Activated CD8-positive, alpha-beta T cell treated with anti-CD3 and anti-CD28 coated beads for 36 hours (primary cell): ENCODE data around the gene REN. TPM values are rescaled to one million over a fixed set of nuclear protein-coding genes. Genes with fewer than 3 reads are reported as not detected.

Experiments used
- ATAC-seq: fragments of 200-7000 bp; cut with Tn5 transposase; one replicate; pipeline ENCODE4 v1.10.0; 2021; ENCODE audit warnings: mild to moderate bottlenecking, moderate library complexity
- CTCF ChIA-PET: fragments of 350-600 bp; sonication (Branson Sonifier 250); formaldehyde crosslinking; loops from one replicate; lab custom pipeline; 2021; ENCODE audit warnings: antibody characterized with exemption; lab: Charles Lee
- POLR2A ChIA-PET: fragments of 350-600 bp; sonication (Branson Sonifier 250); formaldehyde crosslinking; loops from one replicate; lab custom pipeline; 2021; ENCODE audit warnings: antibody characterized with exemption; lab: Charles Lee
- DNase-seq: peaks from one replicate; pipeline ENCODE4 v3.0.0-alpha.2; 2020
- H3K27ac Mint-ChIP-seq: one replicate; pipeline ENCODE4 v1.8.0; 2021; ENCODE audit warnings: mild to moderate bottlenecking, mixed read lengths
- H3K27me3 Mint-ChIP-seq: one replicate; pipeline ENCODE4 v1.8.0; 2021; ENCODE audit warnings: mixed read lengths
- H3K36me3 Mint-ChIP-seq: one replicate; pipeline ENCODE4 v1.8.0; 2021; ENCODE audit warnings: low read depth, mixed read lengths
- H3K4me1 Mint-ChIP-seq: one replicate; pipeline ENCODE4 v1.8.0; 2021; ENCODE audit warnings: low read depth, mixed read lengths
- H3K4me3 Mint-ChIP-seq: one replicate; pipeline ENCODE4 v1.8.0; 2021; ENCODE audit warnings: mild to moderate bottlenecking, moderate library complexity, mixed read lengths
- H3K9me3 Mint-ChIP-seq: one replicate; pipeline ENCODE4 v1.8.0; 2021; ENCODE audit warnings: mixed read lengths
- intact Hi-C: fragments of 100-400 bp; cut with micrococcal nuclease; formaldehyde crosslinking; loops from one replicate; pipeline ENCODE4 v1.10.0; 2022
- total RNA-seq, 2 experiments: library from RNA; stranded (reverse); gene quantifications; one replicate each; pipeline ENCODE4 v1.2.3, GENCODE V29; 2021
- TF ChIP-seq, protein P1 (sequence below): fragments of 200-600 bp; IDR thresholded peaks from one replicate; pipeline ENCODE4 v1.8.0; 2022; ENCODE audit warnings: antibody characterized with exemption, mild to moderate bottlenecking

The REN gene
- total RNA-seq, 2 experiments from 2014 or later, result not detected

DNA sequence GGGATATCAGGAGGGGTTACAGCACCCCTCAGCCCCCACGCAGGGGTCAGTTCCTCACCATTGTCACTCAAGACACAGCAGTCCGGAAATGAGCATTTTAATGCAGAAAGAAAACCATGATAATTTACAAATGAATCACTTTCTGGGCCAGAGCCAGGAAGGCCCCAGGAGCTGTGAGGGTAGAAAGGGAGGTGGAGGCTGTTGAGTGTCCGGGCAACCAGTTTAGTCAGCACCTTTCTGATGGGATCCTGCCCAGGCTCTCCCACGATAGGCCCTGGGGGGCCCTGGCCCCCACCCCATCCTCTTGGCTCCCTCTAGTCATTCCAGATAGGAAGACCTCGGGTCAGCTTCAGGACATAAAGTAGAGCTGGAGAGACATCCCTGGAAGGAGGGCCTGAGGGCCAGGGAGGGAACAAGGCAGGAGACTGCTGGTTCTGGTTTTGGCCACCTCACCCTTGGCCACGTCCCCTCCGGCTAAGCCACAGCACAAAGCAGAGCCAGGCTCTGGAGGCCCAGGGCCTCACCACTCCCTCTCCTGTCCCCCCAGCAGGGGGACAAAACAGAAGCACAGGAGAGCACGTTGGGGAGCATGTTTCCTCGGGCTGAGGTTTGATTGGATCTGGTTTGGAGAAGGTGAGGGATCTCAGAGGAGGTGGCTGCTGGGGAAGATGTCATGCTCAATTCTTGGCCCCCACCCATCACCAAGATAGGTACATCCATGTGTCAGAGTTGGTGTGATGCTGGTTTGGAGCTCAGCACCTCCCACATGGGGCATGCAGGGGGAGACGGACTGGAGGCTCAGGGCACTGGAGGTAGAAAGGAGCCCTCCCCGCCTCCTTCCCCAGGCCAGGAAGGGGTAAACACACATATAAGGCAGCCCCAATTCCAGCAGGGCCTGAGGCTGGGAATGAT is 34.9 kb downstream of the REN start:
- POLR2A ChIA-PET, result interaction anchor here (1.3 kb wide), 1 partner anchor 268 kb away, joined by 4 read pairs; no protein-coding TSS in a partner anchor
- Mint-ChIP-seq H3K4me3 (no peak overlapping the region), H3K9me3 (no peaks in the 10 kb centered on the region), H3K27me3 (no peaks in the 10 kb centered on the region), H3K27ac (no peak overlapping the region), H3K36me3 (no peaks in the 10 kb centered on the region), H3K4me1 (peaks cover 5% of the 10 kb centered on the region)
- ATAC-seq (no peak), DNase-seq (no peak)
- TF ChIP-seq, protein P1, sequence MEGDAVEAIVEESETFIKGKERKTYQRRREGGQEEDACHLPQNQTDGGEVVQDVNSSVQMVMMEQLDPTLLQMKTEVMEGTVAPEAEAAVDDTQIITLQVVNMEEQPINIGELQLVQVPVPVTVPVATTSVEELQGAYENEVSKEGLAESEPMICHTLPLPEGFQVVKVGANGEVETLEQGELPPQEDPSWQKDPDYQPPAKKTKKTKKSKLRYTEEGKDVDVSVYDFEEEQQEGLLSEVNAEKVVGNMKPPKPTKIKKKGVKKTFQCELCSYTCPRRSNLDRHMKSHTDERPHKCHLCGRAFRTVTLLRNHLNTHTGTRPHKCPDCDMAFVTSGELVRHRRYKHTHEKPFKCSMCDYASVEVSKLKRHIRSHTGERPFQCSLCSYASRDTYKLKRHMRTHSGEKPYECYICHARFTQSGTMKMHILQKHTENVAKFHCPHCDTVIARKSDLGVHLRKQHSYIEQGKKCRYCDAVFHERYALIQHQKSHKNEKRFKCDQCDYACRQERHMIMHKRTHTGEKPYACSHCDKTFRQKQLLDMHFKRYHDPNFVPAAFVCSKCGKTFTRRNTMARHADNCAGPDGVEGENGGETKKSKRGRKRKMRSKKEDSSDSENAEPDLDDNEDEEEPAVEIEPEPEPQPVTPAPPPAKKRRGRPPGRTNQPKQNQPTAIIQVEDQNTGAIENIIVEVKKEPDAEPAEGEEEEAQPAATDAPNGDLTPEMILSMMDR, result no peak
- CTCF ChIA-PET, result interaction anchor here (0.6 to 5.5 kb wide), 6 partner anchors 8 to 272 kb away, joined by 3 to 67 read pairs (median 22); no protein-coding TSS in a partner anchor
- intact Hi-C loops, result no loop called here

DNA sequence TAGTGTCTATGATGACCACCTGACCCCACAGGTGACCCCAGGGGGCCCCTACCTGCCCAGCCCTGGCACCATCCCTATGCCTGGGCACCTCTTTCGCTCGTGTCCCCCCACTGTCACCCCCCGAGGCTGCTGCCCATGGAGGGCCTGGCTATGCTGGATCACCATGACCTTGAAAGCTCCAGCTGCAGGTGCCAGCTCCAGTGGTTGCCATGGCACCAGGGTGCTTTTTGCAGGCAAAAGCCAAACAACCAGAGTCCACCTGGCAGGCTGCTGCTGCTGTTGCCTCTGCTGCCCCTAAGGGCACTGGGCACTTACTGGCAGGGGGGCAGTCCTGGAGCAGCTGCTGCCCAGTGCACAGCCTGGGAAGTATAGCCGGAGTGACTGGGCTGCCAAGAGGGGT is 36.0 kb downstream of the REN start:
- no peak overlapping the region for H3K4me3 Mint-ChIP-seq
- POLR2A ChIA-PET, result interaction anchor here (1.3 kb wide), 1 partner anchor 267 kb away, joined by 4 read pairs; no protein-coding TSS in a partner anchor

DNA sequence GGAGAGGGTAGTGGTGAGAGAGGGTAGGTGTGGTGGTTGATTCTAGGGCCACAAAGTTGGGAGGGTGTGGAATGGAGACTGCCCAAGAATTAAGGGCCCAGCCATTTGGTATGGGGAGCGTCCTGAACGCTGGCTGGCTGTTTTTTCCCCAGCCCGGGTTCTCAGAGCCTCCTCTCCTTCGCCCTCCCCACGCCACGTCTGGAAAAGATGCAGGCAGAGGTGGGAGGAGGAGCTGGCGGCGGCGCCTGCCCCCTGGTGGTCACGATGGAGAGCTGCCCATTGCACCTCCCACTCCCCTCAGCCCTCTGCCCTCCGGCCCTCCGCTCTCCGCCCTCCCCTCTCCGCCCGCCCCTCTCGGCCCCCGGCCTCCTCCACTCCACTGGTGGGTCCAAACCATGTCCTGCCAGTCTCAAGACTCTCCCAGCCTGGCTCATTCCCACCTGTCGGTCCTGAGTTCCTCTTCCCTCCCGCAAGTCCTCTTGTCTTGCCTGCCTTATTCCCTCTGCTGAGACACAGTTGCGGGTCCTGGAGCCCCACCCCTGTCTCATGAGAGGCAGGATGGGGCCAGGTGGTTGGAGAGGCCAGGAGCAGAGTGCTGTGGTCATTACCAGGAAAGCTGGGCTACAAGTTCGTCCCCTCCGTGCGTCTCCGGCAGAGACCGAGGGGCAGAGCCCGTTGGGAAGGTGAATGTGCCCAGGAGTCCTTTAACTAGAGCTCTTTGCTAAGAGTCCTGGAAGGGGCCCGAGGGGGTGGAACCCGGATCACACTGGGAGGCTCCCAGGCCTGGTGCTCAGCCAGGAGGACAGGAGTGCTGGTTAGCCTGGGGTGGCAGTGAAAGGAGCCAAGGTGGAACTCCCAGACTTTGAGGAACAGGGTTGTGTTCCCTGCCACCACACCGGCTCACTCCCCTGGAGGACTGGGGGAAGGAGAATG is 36.9 kb downstream of the REN start:
- TF ChIP-seq, protein P1, result peak; percentile 95
- DNase-seq (peak; percentile 64), ATAC-seq (peak; percentile 90)

More for the DNA sequence above, 36.0 kb downstream of the REN start:
- Mint-ChIP-seq H3K9me3 (no peaks in the 10 kb centered on the region), H3K27ac (no peak overlapping the region), H3K4me1 (peaks cover 5% of the 10 kb centered on the region), H3K36me3 (no peaks in the 10 kb centered on the region), H3K27me3 (no peaks in the 10 kb centered on the region)
- CTCF ChIA-PET, result interaction anchor here (1.5 to 5.5 kb wide), 7 partner anchors 9 to 271 kb away, joined by 3 to 67 read pairs (median 26); partner anchors contain the start of gene ETNK2
- intact Hi-C loops, result no loop called here
- ATAC-seq, result no peak
- TF ChIP-seq, protein P1, result no peak
- DNase-seq, result no peak

DNA sequence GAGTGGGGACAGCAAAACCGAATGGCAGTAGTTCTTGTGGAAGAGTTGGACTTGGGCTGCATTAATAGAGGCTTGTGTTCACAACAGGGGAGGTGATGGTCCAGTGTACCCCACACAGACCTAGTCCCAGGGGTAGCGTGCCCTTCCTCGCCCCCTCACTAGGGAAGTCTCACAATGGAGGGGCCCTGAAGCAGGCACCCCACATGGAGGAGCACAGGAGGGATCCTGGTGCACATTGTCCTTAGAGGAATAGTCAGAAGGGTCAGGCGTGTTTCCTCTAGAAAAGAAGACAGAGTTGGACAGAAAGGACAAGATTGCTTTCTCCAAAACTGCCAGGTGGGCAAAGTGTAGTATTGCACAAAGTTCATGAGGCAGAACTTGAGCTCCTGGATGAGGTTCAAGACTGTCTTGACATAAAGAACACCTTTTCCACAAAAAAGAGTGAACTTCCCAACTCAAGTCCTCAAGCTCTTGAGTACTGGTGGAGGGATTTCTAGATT is 37.6 kb downstream of the REN start:
- intact Hi-C loops, result no loop called here
- DNase-seq, result no peak
- Mint-ChIP-seq H3K9me3 (no peaks in the 10 kb centered on the region), H3K27ac (no peak overlapping the region), H3K4me1 (peaks cover 5% of the 10 kb centered on the region), H3K36me3 (no peaks in the 10 kb centered on the region), H3K4me3 (no peak overlapping the region), H3K27me3 (no peaks in the 10 kb centered on the region)
- TF ChIP-seq, protein P1, result no peak
- ChIA-PET CTCF (interaction anchor here (0.6 to 5.5 kb wide), 41 partner anchors 8 to 861 kb away, joined by 3 to 67 read pairs (median 4); partner anchors contain the start of gene ETNK2), POLR2A (interaction anchor here (1.3 to 1.4 kb wide), 2 partner anchors 39 to 268 kb away, joined by 3 to 4 read pairs; no protein-coding TSS in a partner anchor)
- ATAC-seq, result peak; percentile 40

More for the DNA sequence above, 36.9 kb downstream of the REN start:
- no peaks in the 10 kb centered on the region for H3K9me3 Mint-ChIP-seq
- POLR2A ChIA-PET, result interaction anchor here (1.1 to 1.4 kb wide), 3 partner anchors 40 to 268 kb away, joined by 3 to 5 read pairs (median 4); no protein-coding TSS in a partner anchor
- H3K27ac Mint-ChIP-seq, result no peak overlapping the region
- no peaks in the 10 kb centered on the region for H3K27me3 Mint-ChIP-seq
- no peaks in the 10 kb centered on the region for H3K36me3 Mint-ChIP-seq
- peaks cover 5% of the 10 kb centered on the region for H3K4me1 Mint-ChIP-seq
- CTCF ChIA-PET, result interaction anchor here (0.6 to 5.5 kb wide), 43 partner anchors 9 to 862 kb away, joined by 3 to 67 read pairs (median 4); partner anchors contain the start of genes ETNK2 and LAX1
- intact Hi-C loops, result loop anchor here (1.0 kb wide), 1 partner anchor 268 kb away; the partner anchor contains the start of gene SNRPE
- H3K4me3 Mint-ChIP-seq, result peak overlapping the region; percentile 12
